Measurements from ENCODE around the gene FILIP1L. TPM values are rescaled to one million over a fixed set of nuclear protein-coding genes. Genes with fewer than 3 reads are reported as not detected.

The FILIP1L gene
- total RNA-seq, 2 donors from 2014 or later, result 370 to 630 TPM

DNA sequence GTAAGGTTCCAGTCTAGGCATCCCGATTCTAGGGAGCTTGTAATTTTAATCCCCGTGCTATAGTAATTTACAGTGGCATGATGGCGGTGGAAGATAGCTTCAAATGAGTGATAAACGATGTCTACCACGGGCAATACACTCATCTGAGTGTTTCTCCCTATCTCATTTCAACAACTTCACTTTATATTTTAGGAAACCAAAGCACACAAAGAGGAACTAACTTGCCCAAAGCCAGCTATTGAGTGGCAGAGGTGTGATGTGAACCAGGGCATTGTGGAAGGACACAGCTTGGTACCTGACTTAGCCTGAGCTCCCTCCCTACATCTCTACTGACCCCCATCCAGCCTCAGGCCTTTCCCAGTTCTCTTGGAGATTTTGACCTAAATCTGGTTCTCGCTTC, 16.9 kb upstream of the FILIP1L start:
- intact Hi-C loops (cut with DNase I), result loop anchor here in 1 of 2 donors (2.0 kb wide), 1 partner anchor 22 kb away; no protein-coding TSS in a partner anchor
- no peak for DNase-seq (ENCODE audit: low spot score)

DNA sequence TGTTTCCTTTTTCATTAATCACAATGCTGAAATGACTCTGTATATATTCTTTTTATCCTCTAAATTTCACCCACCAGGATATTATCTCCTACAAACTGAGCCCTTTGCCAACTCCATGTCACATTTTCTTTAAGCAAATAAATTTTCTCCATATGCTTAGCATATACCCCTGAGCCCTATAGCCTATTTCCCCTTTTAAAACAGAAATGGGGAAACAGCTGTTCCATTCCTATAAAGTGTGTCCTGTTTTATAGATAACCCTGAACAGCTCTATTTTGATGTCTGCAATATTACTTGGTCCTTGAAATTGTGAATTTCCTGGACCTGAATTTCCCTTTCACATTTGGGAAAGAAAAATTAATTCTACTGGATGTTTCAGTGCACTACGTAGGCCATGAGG, 15.6 kb upstream of the FILIP1L start:
- DNase-seq (ENCODE audit: low spot score), result no peak
- intact Hi-C loops (cut with DNase I), result loop anchor here in 1 of 2 donors (2.0 kb wide), 1 partner anchor 23 kb away; no protein-coding TSS in a partner anchor

GRCh38 chr3:100128565-100128964, 14.3 kb upstream of the FILIP1L start:
- intact Hi-C loops (cut with DNase I), result no loop called here
- no peak for DNase-seq (ENCODE audit: low spot score)

GRCh38 chr3:100127792-100128191, 13.5 kb upstream of the FILIP1L start:
- no peak for DNase-seq (ENCODE audit: low spot score)
- intact Hi-C loops (cut with DNase I), result no loop called here

DNA sequence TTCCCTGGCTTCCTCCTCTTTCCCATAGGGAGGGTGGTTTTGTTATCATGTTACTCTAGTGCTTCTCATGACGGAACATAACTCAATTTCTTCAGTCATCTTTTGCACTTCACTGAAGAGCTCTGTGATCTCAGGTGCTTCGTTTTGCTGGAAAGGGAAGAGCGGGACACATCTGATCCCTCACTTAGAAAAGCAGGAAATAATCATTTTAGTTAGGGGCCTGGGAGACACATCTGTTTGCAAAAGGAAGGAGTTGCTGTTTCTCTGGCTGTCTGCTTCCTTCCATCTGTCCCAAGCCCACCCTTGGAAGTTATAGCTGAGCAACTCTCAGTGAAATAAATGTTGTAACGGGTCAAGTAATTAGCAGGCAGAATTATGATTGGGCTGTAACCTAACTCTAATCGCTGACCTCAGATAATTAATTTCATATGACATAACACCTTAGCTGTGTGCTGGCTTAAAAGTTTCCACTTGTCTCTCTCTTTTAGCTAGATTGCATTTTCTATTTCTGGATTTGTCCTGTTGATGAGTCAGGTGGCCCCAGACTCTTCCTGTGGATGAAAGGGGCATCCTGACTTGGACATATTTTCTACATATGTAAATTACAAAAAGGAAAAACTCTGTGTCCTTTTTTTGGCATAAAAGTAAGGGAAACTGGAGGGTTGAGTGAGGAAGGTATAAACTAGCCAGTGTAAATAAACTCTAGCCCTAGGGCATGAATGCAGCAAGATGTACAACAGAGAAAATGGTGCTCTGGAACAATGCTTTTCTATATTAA, 11.0 kb upstream of the FILIP1L start:
- intact Hi-C loops (cut with DNase I), result no loop called here
- DNase-seq (ENCODE audit: low spot score), result no peak

- intact Hi-C loops (cut with DNase I), result no loop called here
- no peak for DNase-seq (ENCODE audit: low spot score)
These were observed 10.0 kb upstream of the FILIP1L start for GRCh38 chr3:100124201-100124761.

DNA sequence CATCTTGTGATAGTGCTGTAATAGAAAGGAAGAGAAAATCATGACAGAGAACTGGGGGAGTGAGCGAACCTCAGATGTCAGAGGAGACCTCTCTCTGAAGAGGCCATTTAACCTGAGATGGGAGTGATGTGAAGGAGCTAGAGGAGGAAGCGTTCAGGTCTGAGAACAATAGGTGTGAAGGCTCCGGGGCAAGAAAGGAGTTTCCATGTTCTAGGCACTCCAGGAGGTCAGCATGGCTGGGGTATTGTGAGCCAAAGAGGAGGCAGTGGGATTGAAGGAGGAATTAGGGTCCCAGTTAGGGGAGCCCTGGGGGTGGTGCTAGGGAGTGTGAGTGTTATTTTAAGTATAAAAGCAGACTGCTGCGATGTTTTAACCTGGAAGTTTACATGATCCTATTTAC, 8.8 kb upstream of the FILIP1L start:
- intact Hi-C loops (cut with DNase I), result no loop called here
- DNase-seq (ENCODE audit: low spot score), result no peak

DNA sequence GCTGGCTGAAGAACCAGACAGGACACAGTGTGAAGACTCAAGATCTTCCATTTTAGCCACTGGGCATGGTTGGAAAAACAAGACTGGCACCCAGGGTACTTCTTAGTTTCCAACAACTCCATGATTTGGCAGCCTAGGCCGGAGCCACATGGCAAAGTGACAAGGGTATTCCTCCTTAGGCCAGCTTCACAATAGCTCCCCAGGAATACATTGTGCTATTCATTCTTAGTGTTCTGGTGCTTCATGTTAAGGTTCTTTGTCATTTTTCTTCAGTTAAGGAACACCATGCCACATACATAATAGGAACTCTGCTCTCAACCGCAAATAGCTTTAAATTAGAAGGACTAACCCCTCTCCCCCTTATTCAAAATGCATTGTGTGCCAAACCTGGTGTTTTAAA, 8.0 kb upstream of the FILIP1L start:
- no peak for DNase-seq (ENCODE audit: low spot score)
- intact Hi-C loops (cut with DNase I), result no loop called here

- DNase-seq (ENCODE audit: low spot score), result no peak
- intact Hi-C loops (cut with DNase I), result no loop called here
These were observed 6.4 kb upstream of the FILIP1L start for GRCh38 chr3:100120693-100121092.

- intact Hi-C loops (cut with DNase I), result no loop called here
- no peak for DNase-seq (ENCODE audit: low spot score)
These were observed 5.7 kb upstream of the FILIP1L start for GRCh38 chr3:100120012-100120411.

DNA sequence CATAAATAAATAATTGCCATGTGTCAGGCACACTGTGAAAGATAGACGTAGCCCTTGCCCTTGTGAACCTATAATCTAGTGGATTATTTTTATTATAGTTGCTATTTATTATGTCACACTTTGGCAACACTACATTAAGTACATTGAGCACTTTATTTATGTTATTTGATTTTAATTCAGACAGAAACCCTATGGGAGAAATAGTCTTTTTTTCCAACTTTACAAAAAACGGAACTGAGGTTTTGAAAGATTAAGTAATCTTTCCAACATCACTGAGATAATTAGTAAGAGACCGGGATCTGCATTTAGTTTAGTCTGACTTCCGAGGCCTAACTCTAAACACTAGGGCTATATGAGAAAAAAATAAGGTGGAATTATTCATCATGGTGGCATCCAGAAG, 2.8 kb upstream of the FILIP1L start:
- DNase-seq (ENCODE audit: low spot score), result no peak
- intact Hi-C loops (cut with DNase I), result no loop called here

DNA sequence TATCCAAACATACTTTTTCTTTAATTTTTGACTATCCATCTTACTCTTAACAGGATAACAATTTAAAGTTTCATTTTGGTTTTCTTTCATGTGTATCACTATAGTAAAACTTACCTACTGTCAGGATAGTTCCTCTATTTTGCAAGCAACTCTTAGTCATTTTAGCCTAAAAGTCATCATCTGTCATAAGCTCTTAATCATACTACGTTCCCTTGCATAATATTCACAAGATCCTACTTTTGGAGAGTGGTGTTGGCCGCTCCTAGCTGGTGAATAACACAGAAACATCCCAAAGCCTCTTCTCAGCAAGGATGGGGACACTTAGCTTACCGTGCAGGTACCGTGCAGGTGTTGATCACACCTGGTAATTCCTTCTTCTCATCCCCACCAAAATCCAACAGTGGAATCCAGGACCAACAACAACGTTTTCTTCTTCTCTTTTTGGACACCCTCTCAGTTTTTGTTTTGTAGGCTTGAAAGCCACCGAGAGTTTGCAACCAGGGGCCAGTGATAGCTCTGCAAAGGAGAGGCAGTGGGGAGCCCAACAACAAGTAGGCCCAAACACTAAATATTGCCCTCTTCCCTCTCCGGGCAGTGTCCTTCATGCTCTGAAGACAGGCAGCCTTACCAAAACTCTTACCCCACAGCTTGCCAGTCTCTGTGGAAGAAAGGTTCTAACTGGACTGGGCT, 433 bp downstream of the FILIP1L start:
- no peak for DNase-seq (ENCODE audit: low spot score)
- intact Hi-C loops (cut with DNase I), result no loop called here

GRCh38 chr3:100111728-100112127, 2.6 kb downstream of the FILIP1L start:
- intact Hi-C loops (cut with DNase I), result no loop called here
- DNase-seq (ENCODE audit: low spot score), result no peak

GRCh38 chr3:100110162-100110561, 4.1 kb downstream of the FILIP1L start:
- DNase-seq (ENCODE audit: low spot score), result no peak
- intact Hi-C loops (cut with DNase I), result no loop called here

GRCh38 chr3:100108464-100109079, 5.7 kb downstream of the FILIP1L start:
- intact Hi-C loops (cut with DNase I), result no loop called here
- DNase-seq (ENCODE audit: low spot score), result no peak

DNA sequence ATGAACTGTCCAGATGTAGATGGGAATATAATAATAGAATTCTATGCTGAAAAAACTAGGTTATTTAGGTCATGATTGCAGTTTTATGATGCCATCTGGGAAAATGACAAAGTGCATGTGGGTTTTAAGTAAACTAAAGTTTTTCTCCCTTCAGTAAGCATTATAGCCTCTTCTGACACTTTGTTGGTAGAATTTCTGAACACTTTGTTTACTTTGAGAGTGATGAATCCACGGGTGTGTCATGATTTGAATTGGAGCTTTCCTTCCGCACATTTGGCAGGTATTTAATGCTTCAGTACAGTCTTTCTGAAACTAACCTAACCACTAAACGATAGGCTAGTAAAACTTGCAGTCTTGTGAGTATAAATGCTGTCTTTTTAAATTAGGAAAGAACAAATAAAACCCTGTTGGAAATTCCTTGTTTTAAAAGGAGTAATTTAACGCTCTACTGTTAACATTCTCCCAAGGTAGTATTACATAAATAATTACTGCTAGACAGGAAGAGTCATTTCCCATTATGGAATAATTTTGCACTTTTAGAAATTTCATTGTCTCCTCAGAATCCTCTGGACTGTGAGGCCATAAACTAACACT, 7.0 kb downstream of the FILIP1L start:
- intact Hi-C loops (cut with DNase I), result no loop called here
- DNase-seq (ENCODE audit: low spot score), result no peak

GRCh38 chr3:100106531-100107141, 7.7 kb downstream of the FILIP1L start:
- DNase-seq (ENCODE audit: low spot score), result no peak
- intact Hi-C loops (cut with DNase I), result no loop called here

DNA sequence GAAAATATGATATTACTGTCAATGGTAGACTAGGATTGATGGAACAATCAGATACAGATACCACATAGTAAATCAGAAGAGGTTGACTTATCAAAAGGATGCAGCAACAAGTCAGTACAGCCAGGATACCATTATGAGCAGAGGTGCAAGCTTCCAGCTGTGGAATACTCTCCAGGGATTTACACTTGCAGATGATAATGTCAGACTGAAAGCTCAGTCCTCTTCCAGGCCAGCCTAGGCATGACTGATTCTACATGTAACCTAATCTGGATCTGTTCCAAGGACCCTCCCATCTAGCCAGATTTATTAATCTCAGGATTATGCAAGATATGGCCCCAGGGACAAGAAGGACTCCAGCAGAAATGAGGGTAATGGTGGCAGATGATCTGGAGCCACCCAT, 8.2 kb downstream of the FILIP1L start:
- intact Hi-C loops (cut with DNase I), result no loop called here

DNA sequence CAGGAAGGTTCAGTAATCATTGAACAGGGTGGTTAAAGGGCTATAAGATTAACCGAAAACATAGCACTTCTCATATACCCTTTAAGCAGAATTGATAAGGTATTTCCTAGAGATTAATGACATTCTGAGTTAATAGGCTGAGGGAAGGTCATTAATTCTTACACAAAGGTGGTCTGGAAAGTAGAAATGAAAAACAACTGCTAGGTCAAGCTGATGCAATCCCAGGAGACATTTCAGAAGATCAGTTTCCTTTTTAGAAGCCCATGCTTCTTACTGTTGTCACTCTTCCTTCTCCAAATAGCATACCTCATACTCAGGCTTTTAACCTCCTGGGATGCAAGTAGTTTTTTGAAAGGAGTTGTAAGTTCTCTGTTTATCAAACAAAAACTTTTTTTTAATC, 8.8 kb downstream of the FILIP1L start:
- intact Hi-C loops (cut with DNase I), result no loop called here
- DNase-seq (ENCODE audit: low spot score), result no peak

More for the DNA sequence above, 8.2 kb downstream of the FILIP1L start:
- DNase-seq (ENCODE audit: low spot score), result no peak

All from posterior vena cava (tissue), 2 donors.